K562 (cell line): ENCODE data around the gene MGAT5. TPM values are rescaled to one million over a fixed set of nuclear protein-coding genes. Genes with fewer than 3 reads are reported as not detected.

Source experiments
- SLC30A9 ChIP-seq: fragments of 250-450 bp; sonication (Bioruptor Pico); IDR thresholded peaks from 2 replicates; pipeline ENCODE4 v1.8.0; 2022; ENCODE audit warnings: mild to moderate bottlenecking, moderate library complexity
- ZNF507 ChIP-seq: conservative IDR thresholded peaks from 2 replicates; pipeline ENCODE4 v1.6.1; 2017; ENCODE audit warnings: missing genetic modification characterization, missing compliant biosample characterization
- polyA plus RNA-seq, 8 experiments: library from polyadenylated mRNA; depleted of rRNA in 4 of 8; stranded (reverse) in 5 of 8; unstranded in 3 of 8; fragments of >200 nt; fragmentation: Nextera tagmentation in 2 of 8; fragmentation: Illumina TruSeq in 1 of 8; extraction: Ambion mirVana in 2 of 8; extraction: Trizol in 1 of 8; gene quantifications; 2 replicates each; pipeline versions ENCODE4 v1.2.1 to v1.2.3, GENCODE V29; 2011 to 2014; ENCODE audit warnings: inconsistent platforms in 1 of 8, missing spikeins in 1 of 8
- total RNA-seq, 7 experiments: library from RNA; depleted of rRNA in 6 of 7; stranded (reverse); fragments of >200 nt in 6 of 7; fragmentation: Illumina TruSeq in 2 of 7; extraction: Trizol in 2 of 7; gene quantifications; 2 replicates each; pipeline versions ENCODE4 v1.2.1 to v1.2.3, GENCODE V29; 2011 to 2021; ENCODE audit warnings: low replicate concordance in 1 of 7
- TF ChIP-seq, protein P1 (sequence below): fragments of 200-600 bp; sonication (generic); IDR thresholded peaks from one replicate; pipeline ENCODE4 v1.6.1; 2012; ENCODE audit warnings: mild to moderate bottlenecking, low read depth, low read length, inconsistent platforms

MGAT5 gene
- total and polyA plus RNA-seq, 9 of the 15 experiments (the other 6 are each of a cell fraction or from before 2014, with no cell fraction given) = 1.6 to 18.6 (median 11.1) TPM

DNA sequence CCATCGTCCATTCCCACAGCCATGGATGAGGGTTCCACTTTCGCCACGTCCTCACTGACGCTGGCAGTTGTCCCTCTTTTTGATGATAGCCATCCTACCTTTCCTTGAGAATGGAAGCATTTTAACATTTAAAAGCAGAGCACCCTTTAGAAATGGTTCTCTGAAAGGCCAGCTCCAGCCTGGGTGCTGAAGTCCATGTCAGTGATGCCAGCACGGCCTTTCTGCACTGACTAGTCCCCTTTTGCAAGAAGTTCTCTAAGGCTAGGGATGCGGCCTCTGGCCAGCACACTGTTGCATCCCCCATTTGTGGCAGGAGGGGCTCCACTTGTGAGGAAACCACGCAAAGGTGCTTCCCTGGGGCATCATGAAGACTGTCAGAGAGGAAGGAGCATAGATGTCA is 203.5 kb downstream of the MGAT5 start (continued):
- TF ChIP-seq, protein P1, sequence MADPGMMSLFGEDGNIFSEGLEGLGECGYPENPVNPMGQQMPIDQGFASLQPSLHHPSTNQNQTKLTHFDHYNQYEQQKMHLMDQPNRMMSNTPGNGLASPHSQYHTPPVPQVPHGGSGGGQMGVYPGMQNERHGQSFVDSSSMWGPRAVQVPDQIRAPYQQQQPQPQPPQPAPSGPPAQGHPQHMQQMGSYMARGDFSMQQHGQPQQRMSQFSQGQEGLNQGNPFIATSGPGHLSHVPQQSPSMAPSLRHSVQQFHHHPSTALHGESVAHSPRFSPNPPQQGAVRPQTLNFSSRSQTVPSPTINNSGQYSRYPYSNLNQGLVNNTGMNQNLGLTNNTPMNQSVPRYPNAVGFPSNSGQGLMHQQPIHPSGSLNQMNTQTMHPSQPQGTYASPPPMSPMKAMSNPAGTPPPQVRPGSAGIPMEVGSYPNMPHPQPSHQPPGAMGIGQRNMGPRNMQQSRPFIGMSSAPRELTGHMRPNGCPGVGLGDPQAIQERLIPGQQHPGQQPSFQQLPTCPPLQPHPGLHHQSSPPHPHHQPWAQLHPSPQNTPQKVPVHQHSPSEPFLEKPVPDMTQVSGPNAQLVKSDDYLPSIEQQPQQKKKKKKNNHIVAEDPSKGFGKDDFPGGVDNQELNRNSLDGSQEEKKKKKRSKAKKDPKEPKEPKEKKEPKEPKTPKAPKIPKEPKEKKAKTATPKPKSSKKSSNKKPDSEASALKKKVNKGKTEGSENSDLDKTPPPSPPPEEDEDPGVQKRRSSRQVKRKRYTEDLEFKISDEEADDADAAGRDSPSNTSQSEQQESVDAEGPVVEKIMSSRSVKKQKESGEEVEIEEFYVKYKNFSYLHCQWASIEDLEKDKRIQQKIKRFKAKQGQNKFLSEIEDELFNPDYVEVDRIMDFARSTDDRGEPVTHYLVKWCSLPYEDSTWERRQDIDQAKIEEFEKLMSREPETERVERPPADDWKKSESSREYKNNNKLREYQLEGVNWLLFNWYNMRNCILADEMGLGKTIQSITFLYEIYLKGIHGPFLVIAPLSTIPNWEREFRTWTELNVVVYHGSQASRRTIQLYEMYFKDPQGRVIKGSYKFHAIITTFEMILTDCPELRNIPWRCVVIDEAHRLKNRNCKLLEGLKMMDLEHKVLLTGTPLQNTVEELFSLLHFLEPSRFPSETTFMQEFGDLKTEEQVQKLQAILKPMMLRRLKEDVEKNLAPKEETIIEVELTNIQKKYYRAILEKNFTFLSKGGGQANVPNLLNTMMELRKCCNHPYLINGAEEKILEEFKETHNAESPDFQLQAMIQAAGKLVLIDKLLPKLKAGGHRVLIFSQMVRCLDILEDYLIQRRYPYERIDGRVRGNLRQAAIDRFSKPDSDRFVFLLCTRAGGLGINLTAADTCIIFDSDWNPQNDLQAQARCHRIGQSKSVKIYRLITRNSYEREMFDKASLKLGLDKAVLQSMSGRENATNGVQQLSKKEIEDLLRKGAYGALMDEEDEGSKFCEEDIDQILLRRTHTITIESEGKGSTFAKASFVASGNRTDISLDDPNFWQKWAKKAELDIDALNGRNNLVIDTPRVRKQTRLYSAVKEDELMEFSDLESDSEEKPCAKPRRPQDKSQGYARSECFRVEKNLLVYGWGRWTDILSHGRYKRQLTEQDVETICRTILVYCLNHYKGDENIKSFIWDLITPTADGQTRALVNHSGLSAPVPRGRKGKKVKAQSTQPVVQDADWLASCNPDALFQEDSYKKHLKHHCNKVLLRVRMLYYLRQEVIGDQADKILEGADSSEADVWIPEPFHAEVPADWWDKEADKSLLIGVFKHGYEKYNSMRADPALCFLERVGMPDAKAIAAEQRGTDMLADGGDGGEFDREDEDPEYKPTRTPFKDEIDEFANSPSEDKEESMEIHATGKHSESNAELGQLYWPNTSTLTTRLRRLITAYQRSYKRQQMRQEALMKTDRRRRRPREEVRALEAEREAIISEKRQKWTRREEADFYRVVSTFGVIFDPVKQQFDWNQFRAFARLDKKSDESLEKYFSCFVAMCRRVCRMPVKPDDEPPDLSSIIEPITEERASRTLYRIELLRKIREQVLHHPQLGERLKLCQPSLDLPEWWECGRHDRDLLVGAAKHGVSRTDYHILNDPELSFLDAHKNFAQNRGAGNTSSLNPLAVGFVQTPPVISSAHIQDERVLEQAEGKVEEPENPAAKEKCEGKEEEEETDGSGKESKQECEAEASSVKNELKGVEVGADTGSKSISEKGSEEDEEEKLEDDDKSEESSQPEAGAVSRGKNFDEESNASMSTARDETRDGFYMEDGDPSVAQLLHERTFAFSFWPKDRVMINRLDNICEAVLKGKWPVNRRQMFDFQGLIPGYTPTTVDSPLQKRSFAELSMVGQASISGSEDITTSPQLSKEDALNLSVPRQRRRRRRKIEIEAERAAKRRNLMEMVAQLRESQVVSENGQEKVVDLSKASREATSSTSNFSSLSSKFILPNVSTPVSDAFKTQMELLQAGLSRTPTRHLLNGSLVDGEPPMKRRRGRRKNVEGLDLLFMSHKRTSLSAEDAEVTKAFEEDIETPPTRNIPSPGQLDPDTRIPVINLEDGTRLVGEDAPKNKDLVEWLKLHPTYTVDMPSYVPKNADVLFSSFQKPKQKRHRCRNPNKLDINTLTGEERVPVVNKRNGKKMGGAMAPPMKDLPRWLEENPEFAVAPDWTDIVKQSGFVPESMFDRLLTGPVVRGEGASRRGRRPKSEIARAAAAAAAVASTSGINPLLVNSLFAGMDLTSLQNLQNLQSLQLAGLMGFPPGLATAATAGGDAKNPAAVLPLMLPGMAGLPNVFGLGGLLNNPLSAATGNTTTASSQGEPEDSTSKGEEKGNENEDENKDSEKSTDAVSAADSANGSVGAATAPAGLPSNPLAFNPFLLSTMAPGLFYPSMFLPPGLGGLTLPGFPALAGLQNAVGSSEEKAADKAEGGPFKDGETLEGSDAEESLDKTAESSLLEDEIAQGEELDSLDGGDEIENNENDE = no peak
- TF ChIP-seq SLC30A9 (no peak), ZNF507 (tag) (no peak)
